Right atrium auricular region (tissue), 2 donors: Measurements from ENCODE around the gene ABCA3. TPM values are rescaled to one million over a fixed set of nuclear protein-coding genes. Genes with fewer than 3 reads are reported as not detected.

ENCODE experiments used
- DNase-seq: peaks from one replicate; pipeline ENCODE4 v3.0.0-alpha.2; 2019; ENCODE audit warnings: low spot score
- H3K27ac ChIP-seq, 2 donors: fragments of 200-600 bp; sonication (generic); 1 replicate in 1 of 2; 2 replicates in 1 of 2; pipeline ENCODE4 v1.5.1; 2016 to 2019
- H3K27me3 ChIP-seq, 2 donors: fragments of 200-600 bp; sonication (generic); one replicate each; pipeline versions ENCODE4 v1.5.1 to v1.6.0; 2017 to 2019
- H3K36me3 ChIP-seq: fragments of 200-600 bp; sonication (generic); one replicate; pipeline ENCODE4 v1.5.1; 2016
- H3K4me1 ChIP-seq, 2 donors: fragments of 200-600 bp; sonication (generic); one replicate each; pipeline versions ENCODE4 v1.5.1 to v1.6.0; 2017 to 2019
- H3K4me3 ChIP-seq, 2 donors: fragments of 200-600 bp; sonication (generic); 1 replicate in 1 of 2; 2 replicates in 1 of 2; pipeline ENCODE4 v1.5.1; 2017 to 2019; ENCODE audit warnings: mild to moderate bottlenecking in 1 of 2, moderate library complexity in 1 of 2
- H3K9me3 ChIP-seq, 2 donors: fragments of 200-600 bp; sonication (generic); one replicate each; pipeline ENCODE4 v1.5.1; 2019
- CTCF ChIP-seq, 2 donors: fragments of 200-600 bp; sonication (generic); IDR thresholded peaks; one replicate each; pipeline ENCODE4 v1.5.1; 2019; ENCODE audit warnings: antibody characterized with exemption in 2 of 2
- total RNA-seq, 2 donors: library from RNA; depleted of rRNA; stranded (reverse); fragments of >200 nt; gene quantifications; one replicate each; pipeline ENCODE4 v1.1.0, GENCODE V29; 2016

ABCA3 gene
- total RNA-seq, 2 donors from 2014 or later: 7.5 to 10.1 TPM

- H3K9me3 ChIP-seq: no peaks in the 10 kb centered on the region
- no peak for TF ChIP-seq CTCF (IDR thresholded peaks at IDR 0.05)
Observed at GRCh38 chr16:2335286-2335895, 5.1 kb downstream of the ABCA3 start.

GRCh38 chr16:2333772-2334379 is 6.7 kb downstream of the ABCA3 start:
- Histone ChIP-seq H3K4me3 (no peak overlapping the region), H3K36me3 (no peaks in the 10 kb centered on the region), H3K27ac (no peak overlapping the region), H3K4me1 (no peaks in the 10 kb centered on the region), H3K27me3 (no peaks in the 10 kb centered on the region), H3K9me3 (no peaks in the 10 kb centered on the region)
- DNase-seq: no peak
- TF ChIP-seq CTCF (IDR thresholded peaks at IDR 0.05): no peak

More at GRCh38 chr16:2335286-2335895, 5.1 kb downstream of the ABCA3 start:
- H3K4me1 ChIP-seq: peaks cover 0 to 11% of the 10 kb centered on the region in 2 donors
- no peaks in the 10 kb centered on the region for H3K36me3 ChIP-seq
- H3K4me3 ChIP-seq: no peak overlapping the region
- H3K27me3 ChIP-seq: no peaks in the 10 kb centered on the region
- H3K27ac ChIP-seq: no peak overlapping the region
- no peak for DNase-seq

- Histone ChIP-seq H3K27ac (no peak overlapping the region), H3K27me3 (no peaks in the 10 kb centered on the region), H3K9me3 (no peaks in the 10 kb centered on the region), H3K4me3 (no peak overlapping the region), H3K4me1 (no peaks in the 10 kb centered on the region), H3K36me3 (no peaks in the 10 kb centered on the region)
- no peak for DNase-seq
- TF ChIP-seq CTCF (IDR thresholded peaks at IDR 0.05): no peak
Observed at GRCh38 chr16:2333231-2333630, 7.3 kb downstream of the ABCA3 start.

- no peak for DNase-seq
- H3K27me3 ChIP-seq: no peaks in the 10 kb centered on the region
- H3K27ac ChIP-seq: no peak overlapping the region
- H3K9me3 ChIP-seq: no peaks in the 10 kb centered on the region
- H3K4me1 ChIP-seq: no peaks in the 10 kb centered on the region
- no peak overlapping the region for H3K4me3 ChIP-seq
- no peak for TF ChIP-seq CTCF (IDR thresholded peaks at IDR 0.05)
- no peaks in the 10 kb centered on the region for H3K36me3 ChIP-seq
Observed at GRCh38 chr16:2331931-2332267, 8.6 kb downstream of the ABCA3 start.

GRCh38 chr16:2331199-2331930 is 9.2 kb downstream of the ABCA3 start:
- no peak overlapping the region for H3K27ac ChIP-seq
- no peak overlapping the region for H3K4me3 ChIP-seq
- no peaks in the 10 kb centered on the region for H3K4me1 ChIP-seq
- DNase-seq: no peak
- peaks cover 4% of the 10 kb centered on the region for H3K36me3 ChIP-seq
- no peaks in the 10 kb centered on the region for H3K27me3 ChIP-seq
- H3K9me3 ChIP-seq: no peaks in the 10 kb centered on the region
- no peak for TF ChIP-seq CTCF (IDR thresholded peaks at IDR 0.05)
